Measurements from ENCODE around the gene GUCA1A.
"Not testable (repeated sequence)": the region's sequence is repeated elsewhere in the genome, so short reads cannot be mapped to it uniquely, and the experiment has no call there.

The GUCA1A gene

GRCh38 chr6:42177514-42178364 lies 4.6 kb downstream of the GUCA1A start:
- no peak for FAIRE-seq

DNA sequence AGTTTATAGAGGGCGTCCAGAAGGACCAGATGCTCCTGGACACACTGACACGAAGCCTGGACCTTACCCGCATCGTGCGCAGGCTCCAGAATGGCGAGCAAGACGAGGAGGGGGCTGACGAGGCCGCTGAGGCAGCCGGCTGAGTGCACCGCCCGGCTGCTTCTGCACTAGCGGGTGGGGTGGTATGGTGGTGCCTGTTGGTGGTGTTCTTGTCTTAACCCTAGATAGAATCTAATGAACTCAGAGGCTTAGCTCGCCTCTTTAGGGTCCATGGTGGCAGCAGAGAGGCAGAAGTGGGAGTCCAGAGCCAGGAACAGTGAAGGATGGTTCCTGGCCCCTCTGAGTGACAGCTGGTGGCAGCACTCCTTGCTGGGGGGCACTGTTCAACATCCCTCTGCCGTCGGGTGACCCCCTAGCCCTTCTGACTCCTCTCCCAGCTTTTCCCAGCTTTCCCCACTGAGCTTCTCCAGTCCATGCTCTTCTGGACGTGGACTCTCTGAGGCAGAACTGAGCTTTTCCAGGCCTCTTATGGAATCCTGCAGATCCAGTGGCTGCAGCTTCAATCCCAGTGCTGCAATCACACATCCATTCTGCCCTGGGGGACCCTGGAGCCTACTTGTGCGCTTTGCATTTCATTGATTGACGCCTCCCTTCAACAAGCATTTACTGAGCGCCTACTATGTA lies 6.2 kb downstream of the GUCA1A start:
- FAIRE-seq = no peak

DNA sequence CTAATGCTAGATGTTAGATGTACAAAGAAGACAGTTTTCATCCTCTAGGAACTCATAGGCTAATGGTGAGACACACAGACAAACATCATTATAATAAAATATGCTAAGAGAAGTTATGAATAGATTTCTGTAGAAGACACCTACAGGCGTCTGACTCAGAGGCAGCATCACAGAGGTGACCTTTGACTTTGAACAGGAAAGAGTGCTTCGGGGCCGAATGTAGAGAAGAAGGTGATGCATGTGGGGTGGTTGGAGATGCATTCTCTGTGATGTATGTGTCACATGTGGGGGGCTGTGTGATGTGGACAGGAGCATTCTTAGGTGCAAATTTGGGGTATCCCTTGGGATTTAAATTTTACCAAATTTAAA lies 6.8 kb downstream of the GUCA1A start:
- no peak for FAIRE-seq

DNA sequence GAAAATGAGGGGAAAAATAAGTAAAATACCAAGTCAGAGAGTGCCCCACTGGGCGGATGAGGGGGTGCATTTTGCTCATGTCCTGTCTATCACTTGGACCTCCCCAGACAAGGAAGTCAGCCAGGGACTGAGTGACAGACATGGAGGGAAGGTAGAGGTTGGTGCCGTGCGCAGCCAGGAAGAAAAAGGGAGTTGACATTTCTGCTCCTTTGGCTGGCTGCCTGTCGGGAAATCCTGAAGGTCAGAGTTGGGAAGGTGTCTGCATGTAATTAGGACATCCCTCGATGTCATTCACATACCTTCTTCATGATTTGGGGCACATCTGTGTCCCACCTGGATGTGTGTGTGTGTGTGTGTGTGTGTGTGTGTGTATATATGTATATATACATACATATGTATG lies 8.9 kb downstream of the GUCA1A start:
- FAIRE-seq = no peak

- no peak for FAIRE-seq
Measured at GRCh38 chr6:42184475-42184874, 11.3 kb downstream of the GUCA1A start.

GRCh38 chr6:42185597-42185996 lies 12.4 kb downstream of the GUCA1A start:
- FAIRE-seq = no peak

- FAIRE-seq = no peak
Measured at GRCh38 chr6:42188406-42188805, 15.2 kb downstream of the GUCA1A start.

DNA sequence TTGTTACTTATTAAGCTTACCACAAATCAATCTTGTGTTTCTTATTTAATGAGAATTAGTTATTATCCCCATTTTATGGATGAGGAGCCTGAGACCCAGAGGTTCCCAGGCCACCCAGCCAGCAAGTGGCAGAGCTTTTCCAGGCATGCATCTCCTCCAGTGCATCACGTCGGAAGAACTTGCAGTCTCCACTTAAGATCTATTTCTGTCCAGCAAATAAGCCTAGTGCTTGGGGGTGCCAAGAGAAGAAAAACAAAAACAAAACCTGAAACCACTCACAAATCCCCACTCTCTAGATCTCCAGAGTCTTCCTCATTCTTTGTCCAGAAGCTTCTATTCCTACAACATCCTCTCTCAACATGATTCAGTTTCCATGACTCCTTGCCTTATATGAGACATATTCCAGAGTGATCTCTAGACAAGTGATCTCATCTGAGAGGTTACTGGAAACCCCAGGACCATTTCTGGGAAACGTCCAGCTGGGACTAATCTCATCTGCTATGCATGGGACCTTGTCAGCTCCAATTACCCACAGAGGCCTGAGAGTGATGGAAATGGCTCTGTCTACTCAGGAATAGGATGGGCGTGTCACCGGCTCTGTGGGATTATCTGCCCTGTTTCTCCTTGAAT lies 17.5 kb downstream of the GUCA1A start:
- no peak for FAIRE-seq

DNA sequence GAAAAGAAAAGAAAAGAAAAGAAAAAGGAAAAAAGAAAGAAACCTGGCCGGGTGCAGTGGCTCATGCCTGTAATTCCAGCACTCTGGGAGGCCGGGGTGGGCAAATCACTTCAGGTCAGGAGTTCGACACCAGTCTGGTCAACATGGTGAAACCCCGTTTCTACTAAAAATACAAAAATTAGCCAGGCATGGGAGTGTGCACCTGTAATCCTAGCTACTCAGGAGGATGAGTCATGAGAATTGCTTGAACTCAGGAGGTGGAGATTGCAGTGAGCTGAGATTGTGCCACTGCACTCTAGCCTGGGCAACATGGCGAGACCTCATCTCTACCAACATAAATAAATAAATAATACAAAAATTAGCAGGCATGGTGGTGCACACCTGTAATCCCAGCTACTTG lies 19.2 kb downstream of the GUCA1A start:
- not testable (repeated sequence) for FAIRE-seq

- FAIRE-seq = no peak
Measured at GRCh38 chr6:42193491-42193894, 20.3 kb downstream of the GUCA1A start.

- no peak for FAIRE-seq
Measured at GRCh38 chr6:42194056-42194455, 20.9 kb downstream of the GUCA1A start.

- no peak for FAIRE-seq
Measured at GRCh38 chr6:42195415-42195814, 22.3 kb downstream of the GUCA1A start.

DNA sequence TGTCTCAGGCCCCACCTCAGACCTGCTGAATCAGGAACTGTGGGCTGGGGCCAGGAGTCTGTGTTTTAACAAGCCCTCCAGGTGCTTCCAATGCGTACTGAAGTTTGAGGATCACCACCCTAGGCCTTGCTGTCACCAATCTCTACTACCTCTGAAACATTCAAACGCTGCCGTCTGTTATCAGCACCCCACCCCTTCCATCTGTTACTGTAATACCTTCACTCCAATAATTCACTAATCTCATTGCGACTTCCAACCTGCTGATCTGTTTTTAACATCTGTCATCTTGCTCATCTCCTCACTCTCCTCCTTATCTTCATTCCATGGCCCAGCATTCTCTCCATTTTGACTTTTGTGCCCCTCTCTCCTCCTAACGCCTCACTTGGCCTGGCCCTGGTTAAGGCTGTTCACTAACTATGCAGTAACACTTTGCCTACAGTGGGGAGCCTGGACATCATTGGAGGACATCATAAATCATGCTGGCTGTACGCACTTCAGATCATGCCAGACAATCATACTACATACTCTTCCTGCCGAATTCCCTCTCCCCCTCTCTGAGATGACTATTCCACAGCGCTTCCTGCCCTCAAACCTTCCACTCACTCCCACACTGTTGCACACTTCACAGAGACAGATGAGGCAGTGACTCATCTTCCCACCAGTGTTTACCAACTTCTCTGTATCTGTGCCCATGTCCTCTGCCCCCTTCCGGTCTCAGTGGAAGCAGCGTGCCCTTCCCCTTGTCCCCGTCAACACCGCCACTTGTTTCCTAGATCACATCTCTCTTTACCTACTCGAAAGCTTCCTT lies 24.6 kb downstream of the GUCA1A start:
- no peak for FAIRE-seq

DNA sequence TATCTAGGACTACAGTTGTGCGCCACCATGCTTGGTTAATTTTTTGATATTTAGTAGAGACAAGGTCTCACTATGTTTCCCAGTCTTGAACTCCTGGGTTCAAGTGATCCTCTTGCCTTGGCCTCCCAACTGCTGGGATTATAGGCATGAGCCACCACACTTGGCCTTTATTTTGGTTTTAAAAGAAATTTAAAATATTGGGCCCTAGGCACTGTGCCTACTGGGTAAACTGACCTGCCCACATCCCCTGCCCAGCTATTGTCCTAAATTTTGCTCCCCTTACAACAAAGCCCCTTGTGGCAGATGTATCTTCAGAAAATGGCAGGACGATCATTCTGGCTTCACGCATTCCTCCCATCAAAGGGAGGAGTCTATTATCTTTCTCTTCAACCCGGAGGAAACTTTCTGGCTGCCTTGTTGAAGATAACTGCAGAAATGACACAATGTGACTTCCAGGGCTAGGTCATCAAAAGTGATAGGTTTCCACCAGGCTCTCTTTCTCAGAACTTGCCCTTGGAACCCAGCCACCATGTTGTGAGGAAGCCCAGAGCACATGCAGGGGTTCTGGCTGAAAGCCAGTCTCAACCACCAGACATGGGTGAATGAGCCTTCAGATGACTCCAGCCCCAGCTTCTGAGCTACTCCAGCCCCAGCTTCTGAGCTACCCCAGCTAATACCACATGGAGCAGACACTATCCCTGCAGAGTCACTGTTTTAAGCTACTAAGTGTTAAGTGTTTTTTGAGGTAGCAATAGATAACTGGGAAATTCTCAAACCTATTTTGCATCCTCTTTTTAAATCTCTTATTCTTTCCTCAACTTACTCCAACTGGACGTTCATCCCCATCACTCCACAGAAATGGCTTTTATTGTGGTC lies 26.2 kb downstream of the GUCA1A start:
- FAIRE-seq = no peak

DNA sequence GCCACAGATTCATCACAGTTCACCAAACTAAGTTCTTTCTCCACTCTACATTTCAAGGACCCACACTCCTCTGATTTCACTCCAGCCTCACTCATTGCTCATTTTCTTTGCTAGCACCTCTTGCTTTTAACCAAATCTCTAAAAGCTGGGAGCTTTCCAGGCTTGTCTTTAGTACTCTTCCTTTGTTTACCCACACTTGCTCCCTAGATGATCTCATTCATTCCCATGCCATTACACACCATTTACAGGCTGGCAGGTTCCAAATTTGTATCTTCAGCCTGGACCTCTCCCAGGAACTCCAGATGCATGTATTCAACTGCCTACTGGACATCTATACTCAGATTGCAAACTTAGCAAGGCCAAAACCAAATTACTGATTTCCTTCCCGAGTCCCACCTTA lies 26.9 kb downstream of the GUCA1A start:
- FAIRE-seq = no peak

GRCh38 chr6:42201382-42201781 lies 28.2 kb downstream of the GUCA1A start:
- FAIRE-seq = no peak

DNA sequence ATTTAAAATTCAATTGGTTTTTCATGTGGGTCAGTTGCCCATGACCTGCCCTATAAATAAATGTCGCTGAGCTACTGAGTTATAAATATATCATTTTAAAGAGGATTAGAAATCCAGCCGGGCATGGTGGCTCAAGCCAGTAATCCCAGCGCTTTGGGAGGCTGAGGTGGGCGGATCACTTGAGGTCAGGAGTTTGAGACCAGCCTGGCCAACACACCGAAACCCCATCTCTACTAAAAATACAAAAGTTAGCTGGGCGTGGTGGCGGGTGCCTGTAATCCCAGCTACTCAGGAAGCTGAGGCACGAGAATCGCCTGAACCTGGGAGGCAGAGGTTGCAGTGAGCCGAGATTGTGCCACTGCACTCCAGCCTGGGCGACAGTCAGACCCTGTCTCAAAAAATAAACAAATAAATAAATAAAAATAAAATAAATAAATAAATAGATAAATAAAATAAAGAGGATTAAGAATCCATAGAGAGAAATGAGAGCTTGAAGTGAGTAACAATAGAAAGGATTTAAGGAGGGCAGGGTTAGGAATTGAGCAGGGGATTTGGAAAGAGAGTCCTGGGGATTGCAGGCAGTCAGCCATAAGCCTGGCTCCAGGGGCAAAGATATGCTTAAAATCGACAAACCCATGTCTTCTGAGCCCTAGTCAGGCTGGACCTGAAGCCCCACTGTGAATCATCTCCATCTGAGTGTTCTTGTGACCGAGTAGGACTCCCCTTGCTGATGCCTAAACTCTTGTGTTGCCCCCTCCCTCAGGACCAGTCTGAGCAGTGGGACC lies 29.2 kb downstream of the GUCA1A start:
- FAIRE-seq = not testable (repeated sequence)

DNA sequence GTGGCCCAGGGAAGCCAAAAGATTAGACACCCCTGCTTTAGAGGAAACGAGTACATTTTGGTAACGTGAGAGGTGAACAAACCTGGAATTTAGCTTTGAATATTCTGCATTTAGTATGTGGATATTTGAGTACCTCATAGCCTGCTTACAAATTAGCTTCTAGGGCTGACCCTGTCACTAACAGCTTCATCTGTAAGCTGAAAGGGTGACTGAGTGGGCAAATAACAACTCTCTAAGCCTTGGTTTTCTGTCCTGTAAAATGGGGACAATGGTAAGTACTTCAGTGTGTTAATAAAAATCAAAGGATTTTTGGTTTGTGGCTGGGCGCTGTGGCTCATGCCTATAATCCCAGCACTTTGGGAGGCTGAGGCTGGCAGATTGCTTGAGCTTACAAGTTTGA lies 30.0 kb downstream of the GUCA1A start:
- FAIRE-seq = no peak

DNA sequence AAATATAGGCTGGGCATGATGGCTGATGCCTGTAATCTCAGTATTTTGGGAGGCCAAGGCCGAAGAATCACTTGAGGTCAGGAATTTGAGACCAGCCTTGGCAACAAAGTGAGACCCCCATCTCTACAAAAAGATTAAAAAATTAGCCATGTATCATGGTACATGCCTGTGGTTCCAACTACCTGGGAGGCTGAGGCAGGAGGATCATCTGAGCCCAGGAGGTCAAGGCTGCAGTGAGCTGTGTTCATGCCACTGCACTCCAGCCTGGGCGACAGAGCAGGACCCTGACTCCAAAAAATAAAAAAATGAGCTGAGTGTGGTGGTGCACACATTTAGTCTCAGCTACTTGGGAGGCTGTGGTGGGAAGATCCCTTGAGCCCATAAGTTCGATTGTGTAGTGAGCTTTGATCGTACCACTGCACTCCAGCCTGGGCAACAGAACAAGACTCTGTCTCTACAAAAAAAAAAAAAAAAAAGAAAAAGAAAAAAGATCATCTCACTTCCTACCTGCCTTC lies 31.7 kb downstream of the GUCA1A start:
- FAIRE-seq = no peak

GRCh38 chr6:42207559-42207958 lies 34.4 kb downstream of the GUCA1A start:
- FAIRE-seq = not testable (repeated sequence)

- no peak for FAIRE-seq
Measured at GRCh38 chr6:42210551-42210950, 37.4 kb downstream of the GUCA1A start.
